ENCODE results near the gene DEPP1. TPM values are rescaled to one million over a fixed set of nuclear protein-coding genes. Genes with fewer than 3 reads are reported as not detected.

The DEPP1 gene
- total RNA-seq, 2 donors from 2014 or later: 0.27 to 1.4 TPM

DNA sequence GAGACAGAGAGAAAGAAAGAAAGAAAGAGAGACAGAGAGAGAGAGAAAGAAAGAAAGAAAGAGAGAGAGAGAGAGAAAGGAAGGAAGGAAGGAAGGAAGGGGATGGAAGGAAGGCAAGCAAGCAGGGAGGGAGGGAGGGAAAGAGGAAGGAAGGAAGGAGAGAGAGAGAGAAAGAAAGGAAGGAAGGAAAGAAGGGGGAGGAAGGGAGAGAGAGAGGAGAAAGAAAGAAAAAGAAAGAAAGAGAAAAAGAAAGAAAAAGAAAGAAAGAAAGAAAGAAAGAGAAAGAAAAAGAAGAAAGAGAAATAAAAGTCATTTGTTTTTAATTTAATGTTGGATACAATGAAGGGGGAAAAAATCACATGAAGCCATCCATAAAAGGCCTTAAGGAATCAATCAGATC lies 23.6 kb downstream of the DEPP1 start:
- no peaks in the 10 kb centered on the region for H3K9me3 ChIP-seq (ENCODE audit: control insufficient read depth, low read length, poor library complexity, severe bottlenecking)
- H3K27ac Mint-ChIP-seq: peak overlapping the region; percentile 43
- peaks cover 17% of the 10 kb centered on the region for H3K4me1 Mint-ChIP-seq
- DNase-seq (no peak), ATAC-seq (no peak)
- H3K27me3 Mint-ChIP-seq: no peaks in the 10 kb centered on the region
- peaks cover 8% of the 10 kb centered on the region for H3K36me3 Mint-ChIP-seq (ENCODE audit: low read depth)
- no peak overlapping the region for H3K4me3 Mint-ChIP-seq

DNA sequence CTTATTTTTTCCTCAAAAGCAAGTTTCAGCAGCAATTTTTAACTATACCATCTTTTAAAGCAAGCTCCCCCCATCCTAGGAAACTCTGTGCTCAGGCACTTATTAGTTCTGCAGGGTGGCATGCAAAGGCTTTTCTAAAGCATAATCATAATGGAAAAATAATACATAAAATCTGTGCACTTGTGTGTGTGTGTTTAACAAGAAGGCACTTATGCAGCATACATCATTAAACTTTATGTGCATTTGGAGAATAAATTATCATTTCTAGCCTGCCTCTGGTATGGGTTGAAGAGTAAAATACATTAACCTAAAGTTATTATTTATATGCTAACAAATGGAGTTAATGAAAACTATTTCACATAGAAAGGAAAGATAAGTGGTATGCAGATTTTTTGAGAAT lies 24.6 kb downstream of the DEPP1 start:
- Mint-ChIP-seq H3K27ac (no peak overlapping the region), H3K36me3 (ENCODE audit: low read depth) (peaks cover 8% of the 10 kb centered on the region), H3K4me1 (peaks cover 17% of the 10 kb centered on the region), H3K27me3 (no peaks in the 10 kb centered on the region), H3K4me3 (no peak overlapping the region)
- no peaks in the 10 kb centered on the region for H3K9me3 ChIP-seq (ENCODE audit: control insufficient read depth, low read length, poor library complexity, severe bottlenecking)
- no peak for DNase-seq
- no peak for ATAC-seq

DNA sequence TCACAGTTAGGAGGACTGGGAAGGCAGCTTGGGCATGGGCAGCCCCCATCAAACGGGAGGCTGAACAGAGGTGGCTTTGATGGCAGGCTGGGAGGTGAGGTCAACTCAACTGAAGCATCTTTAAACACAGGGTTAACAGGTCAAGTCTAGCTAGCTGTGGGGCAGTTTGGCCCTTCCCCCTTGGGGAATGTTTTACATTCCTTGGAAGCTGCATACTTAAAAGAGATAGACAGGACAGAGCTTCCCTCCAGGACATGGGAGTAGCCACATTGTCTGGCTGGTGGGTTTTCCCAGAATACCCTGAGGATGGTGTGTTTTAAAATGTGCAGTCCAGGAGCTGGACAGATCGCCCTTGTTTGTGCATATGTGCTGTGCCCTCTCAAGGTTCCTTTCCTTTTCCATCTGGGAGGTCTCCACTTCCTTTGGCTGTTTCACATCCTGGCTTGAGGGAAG lies 25.8 kb downstream of the DEPP1 start:
- Mint-ChIP-seq H3K27ac (no peak overlapping the region), H3K4me1 (peaks cover 12% of the 10 kb centered on the region), H3K36me3 (ENCODE audit: low read depth) (peaks cover 8% of the 10 kb centered on the region), H3K4me3 (no peak overlapping the region), H3K27me3 (no peaks in the 10 kb centered on the region)
- DNase-seq (no peak), ATAC-seq (no peak)
- H3K9me3 ChIP-seq (ENCODE audit: control insufficient read depth, low read length, poor library complexity, severe bottlenecking): no peaks in the 10 kb centered on the region

DNA sequence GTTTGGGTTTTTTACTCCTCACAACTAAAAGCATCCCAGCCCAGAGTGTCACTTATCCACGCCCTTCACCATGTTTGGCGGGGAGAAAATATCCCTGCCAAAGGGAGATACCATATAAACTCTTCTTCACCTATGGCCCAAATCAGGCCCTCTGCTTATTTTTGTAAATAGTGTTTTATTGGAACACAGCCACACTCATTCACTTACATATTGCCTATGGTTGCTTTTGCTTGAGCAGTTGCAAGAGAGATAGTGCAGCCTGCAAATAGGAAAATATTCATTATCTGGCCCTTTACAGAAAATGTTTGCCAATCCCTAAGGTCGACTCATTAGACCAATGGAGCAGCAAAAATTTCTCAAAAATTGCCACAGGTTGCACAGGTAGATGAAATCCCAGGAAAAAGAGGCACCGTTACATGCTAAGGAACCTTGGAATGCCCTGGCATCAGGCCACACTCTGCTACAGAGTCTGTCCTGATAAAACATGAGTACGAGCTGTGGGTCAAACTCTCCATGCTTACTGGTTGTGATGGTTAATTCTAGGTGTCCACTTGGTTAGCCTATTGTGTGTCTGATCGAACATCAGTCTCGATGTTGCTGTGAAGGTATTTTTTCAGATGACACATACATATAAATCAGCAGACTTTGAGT lies 26.9 kb downstream of the DEPP1 start:
- Mint-ChIP-seq H3K27ac (no peak overlapping the region), H3K4me3 (no peak overlapping the region), H3K27me3 (no peaks in the 10 kb centered on the region), H3K36me3 (ENCODE audit: low read depth) (peaks cover 8% of the 10 kb centered on the region), H3K4me1 (peaks cover 9% of the 10 kb centered on the region)
- no peak for DNase-seq
- H3K9me3 ChIP-seq (ENCODE audit: control insufficient read depth, low read length, poor library complexity, severe bottlenecking): no peaks in the 10 kb centered on the region
- ATAC-seq: no peak

DNA sequence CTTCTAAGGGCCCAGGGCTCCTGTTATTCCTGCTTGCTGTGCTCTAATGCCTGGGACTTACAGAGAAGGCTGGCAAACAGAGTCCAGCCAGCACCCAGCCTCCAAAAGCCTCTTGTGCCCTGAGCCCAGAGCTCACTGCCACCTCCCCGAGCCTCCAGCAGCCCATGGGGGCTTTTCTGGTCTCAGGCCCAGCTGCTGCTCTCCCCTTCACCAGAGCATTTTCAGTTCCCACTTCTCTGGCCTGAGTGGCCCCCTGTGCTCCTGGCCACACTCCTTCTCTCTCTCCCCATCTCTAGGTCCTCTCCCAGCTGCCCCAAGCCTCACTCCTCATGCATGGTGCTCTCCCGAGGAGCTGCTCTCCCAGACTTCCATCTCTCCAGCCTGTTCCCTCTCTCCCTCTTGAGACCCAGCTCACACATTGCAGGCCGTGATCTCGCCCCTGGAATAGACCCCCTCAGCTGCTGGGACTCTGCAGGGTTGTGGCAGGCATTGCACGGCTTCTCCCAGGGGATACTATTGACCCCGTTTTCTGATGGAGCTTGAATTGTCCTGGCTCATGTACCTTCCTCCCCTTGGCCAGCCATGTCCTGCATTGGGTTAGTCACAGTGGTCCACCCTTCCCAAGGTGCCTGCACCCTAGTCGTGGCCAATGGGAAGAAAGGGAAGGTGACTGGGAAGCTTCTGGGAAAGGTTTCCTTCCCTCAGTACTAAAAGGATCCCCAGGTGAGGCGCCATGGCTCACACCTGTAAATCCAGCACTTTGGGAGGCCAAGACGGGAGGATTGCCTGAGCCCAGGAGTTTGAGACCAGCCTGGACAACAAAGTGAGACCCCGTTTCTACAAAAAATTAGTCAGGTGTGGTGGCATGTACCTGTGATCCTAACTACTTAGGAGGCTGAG lies 28.0 kb downstream of the DEPP1 start:
- peaks cover 6% of the 10 kb centered on the region for H3K4me1 Mint-ChIP-seq
- DNase-seq (no peak), ATAC-seq (no peak)
- peaks cover 3% of the 10 kb centered on the region for H3K36me3 Mint-ChIP-seq (ENCODE audit: low read depth)
- peaks cover under 1% of the 10 kb centered on the region for H3K9me3 ChIP-seq (ENCODE audit: control insufficient read depth, low read length, poor library complexity, severe bottlenecking)
- peak overlapping the region; percentile 39 for H3K27ac Mint-ChIP-seq
- no peaks in the 10 kb centered on the region for H3K27me3 Mint-ChIP-seq
- H3K4me3 Mint-ChIP-seq: no peak overlapping the region

DNA sequence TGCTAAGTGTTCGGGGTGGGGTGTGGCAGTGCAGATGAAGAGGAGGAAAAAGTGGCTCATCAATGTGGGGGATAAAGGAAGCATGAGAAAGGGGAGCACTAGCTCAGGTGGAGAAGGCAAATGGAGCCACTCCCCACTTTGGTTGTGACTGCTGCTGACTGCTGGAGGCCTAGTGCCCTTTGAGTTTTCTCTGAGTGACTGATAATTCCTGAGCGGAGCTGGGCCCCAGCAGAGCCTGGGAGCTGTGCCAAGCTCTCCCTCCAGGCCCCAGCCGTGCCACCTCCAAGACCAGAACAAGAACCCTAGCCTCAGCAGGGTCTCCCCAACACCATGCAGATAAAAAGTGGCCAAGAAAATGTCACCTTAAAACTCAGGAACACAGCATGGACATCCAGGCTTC lies 28.7 kb downstream of the DEPP1 start:
- Mint-ChIP-seq H3K4me1 (peaks cover 6% of the 10 kb centered on the region), H3K27ac (peak overlapping the region; percentile 39), H3K36me3 (ENCODE audit: low read depth) (peaks cover 3% of the 10 kb centered on the region), H3K4me3 (no peak overlapping the region), H3K27me3 (no peaks in the 10 kb centered on the region)
- ATAC-seq (no peak), DNase-seq (no peak)
- H3K9me3 ChIP-seq (ENCODE audit: control insufficient read depth, low read length, poor library complexity, severe bottlenecking): peaks cover 7% of the 10 kb centered on the region

DNA sequence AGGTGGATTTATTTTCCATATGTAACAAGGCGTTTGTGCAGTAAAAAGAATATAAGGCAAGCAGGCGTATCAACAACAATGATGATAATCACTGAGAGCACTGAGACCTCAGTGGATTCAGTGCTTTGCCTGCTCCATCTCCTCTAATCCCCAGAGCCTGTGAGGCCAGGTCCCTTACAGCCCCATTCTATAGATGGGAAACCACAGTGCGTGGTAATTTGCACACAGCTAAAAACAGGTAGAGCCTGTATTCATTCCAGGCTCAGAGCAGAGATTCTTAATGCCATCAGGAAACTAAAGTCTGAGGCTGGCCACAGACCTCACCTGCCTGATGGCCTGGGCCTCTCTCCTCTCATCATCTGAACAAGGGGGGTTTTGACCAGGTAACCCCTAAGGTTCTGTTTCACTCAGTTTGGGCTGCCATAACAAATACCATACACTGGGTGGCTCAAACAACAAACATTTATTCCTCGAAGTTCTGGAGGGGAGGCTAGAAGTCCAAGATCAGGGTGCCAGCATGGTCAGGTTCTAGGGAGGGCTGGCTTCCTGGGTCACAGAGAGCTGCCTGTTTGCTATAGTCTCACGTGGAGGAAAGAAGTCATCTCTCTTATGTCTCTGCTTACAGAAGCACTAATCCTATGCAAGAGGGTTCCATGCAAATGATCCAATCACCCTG lies 29.3 kb downstream of the DEPP1 start:
- H3K27ac Mint-ChIP-seq: peak overlapping the region; percentile 39
- no peak for ATAC-seq
- no peak for DNase-seq
- H3K4me3 Mint-ChIP-seq: no peak overlapping the region
- peaks cover 7% of the 10 kb centered on the region for H3K9me3 ChIP-seq (ENCODE audit: control insufficient read depth, low read length, poor library complexity, severe bottlenecking)
- H3K36me3 Mint-ChIP-seq (ENCODE audit: low read depth): peaks cover 2% of the 10 kb centered on the region
- H3K27me3 Mint-ChIP-seq: no peaks in the 10 kb centered on the region
- H3K4me1 Mint-ChIP-seq: peaks cover 2% of the 10 kb centered on the region

DNA sequence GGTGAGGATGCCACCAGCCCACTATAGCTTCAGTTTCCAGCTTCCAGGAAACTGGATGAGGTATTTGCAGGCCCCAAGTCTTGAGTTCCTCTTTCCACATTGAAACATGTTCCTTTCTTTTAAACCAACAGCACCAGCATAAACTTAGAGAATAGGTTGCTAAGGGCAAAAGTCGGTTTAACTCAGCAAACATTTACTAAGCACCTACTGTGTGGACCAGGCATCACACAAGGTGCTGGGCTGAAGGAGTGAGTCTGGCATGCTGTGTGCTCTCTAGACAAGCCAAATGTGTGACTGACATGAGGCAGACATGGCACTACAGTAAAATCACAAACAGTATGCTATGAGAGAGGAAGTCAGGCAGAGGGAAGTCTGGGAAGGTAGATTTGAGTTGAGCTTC lies 30.0 kb downstream of the DEPP1 start:
- H3K27ac Mint-ChIP-seq: no peak overlapping the region
- no peaks in the 10 kb centered on the region for H3K27me3 Mint-ChIP-seq

DNA sequence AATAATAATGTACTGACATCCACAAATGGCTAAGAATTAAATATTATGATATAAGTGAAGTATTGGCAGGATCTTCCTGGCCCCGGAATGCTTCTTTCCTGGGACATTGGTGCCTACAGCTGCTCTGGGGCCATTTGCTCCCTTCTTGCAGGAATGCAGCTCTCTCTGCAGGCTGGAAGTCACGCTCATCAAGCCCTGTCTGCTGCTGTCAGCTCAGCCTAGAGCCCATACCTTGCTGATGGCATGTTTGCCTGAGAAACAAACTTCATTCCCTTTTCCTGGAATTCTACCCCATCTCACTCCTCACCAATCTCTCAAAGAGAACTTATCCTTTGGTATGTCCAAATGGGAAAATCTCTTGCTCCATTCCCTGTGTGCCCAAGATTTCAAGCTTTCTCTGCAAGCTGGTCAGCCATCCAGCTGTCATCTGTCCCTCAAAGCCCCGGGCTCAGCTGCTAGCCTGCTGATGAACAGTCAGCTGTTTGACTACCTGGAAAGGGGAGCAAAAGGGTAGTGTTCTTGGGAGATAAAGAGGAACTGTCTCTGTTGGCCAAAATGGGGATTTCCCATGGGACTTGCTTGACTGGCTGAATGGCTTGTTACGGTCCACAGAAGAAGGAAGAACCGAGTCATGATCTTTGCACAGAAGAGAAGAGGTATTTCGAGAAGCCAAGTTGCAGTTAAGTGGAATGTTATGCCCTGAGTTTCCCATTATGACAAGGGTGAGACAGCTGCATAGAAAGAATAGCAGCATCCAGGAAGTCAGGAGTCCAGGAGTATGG lies 31.0 kb downstream of the DEPP1 start:
- Mint-ChIP-seq H3K4me3 (no peak overlapping the region), H3K4me1 (peaks cover 2% of the 10 kb centered on the region), H3K36me3 (ENCODE audit: low read depth) (peaks cover 4% of the 10 kb centered on the region), H3K27me3 (no peaks in the 10 kb centered on the region), H3K27ac (no peak overlapping the region)
- ATAC-seq: peak; percentile 27
- no peak for DNase-seq
- peaks cover 7% of the 10 kb centered on the region for H3K9me3 ChIP-seq (ENCODE audit: control insufficient read depth, low read length, poor library complexity, severe bottlenecking)

More for the DNA sequence above, 30.0 kb downstream of the DEPP1 start:
- H3K4me3 Mint-ChIP-seq: no peak overlapping the region
- DNase-seq (no peak), ATAC-seq (no peak)
- H3K9me3 ChIP-seq (ENCODE audit: control insufficient read depth, low read length, poor library complexity, severe bottlenecking): peaks cover 7% of the 10 kb centered on the region
- peaks cover 2% of the 10 kb centered on the region for H3K4me1 Mint-ChIP-seq
- H3K36me3 Mint-ChIP-seq (ENCODE audit: low read depth): peaks cover 4% of the 10 kb centered on the region

DNA sequence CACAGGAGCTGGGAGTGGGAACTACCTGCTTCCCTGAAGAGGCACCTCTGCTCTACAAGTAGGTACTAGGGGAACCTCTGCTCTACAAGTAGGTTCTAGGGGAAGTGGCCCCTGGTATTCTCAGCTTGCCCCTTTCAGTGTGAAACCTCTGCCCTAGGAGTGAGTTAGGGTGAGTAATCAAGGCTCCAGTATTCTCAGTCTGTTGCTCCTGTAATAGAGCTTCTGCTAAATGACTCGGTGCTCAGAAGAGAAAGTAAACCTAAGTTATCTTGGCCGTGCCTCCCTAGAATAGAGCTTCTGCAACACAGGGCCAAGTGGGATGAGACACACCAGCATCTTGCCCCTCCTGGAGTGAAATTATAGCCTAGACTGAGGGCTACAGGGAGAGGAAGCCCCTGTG lies 32.4 kb downstream of the DEPP1 start:
- H3K27ac Mint-ChIP-seq: no peak overlapping the region
- no peak for ATAC-seq
- H3K9me3 ChIP-seq (ENCODE audit: control insufficient read depth, low read length, poor library complexity, severe bottlenecking): peaks cover 7% of the 10 kb centered on the region
- H3K4me1 Mint-ChIP-seq: peaks cover 2% of the 10 kb centered on the region
- no peaks in the 10 kb centered on the region for H3K27me3 Mint-ChIP-seq
- no peak overlapping the region for H3K4me3 Mint-ChIP-seq
- DNase-seq: no peak
- H3K36me3 Mint-ChIP-seq (ENCODE audit: low read depth): peaks cover 4% of the 10 kb centered on the region

DNA sequence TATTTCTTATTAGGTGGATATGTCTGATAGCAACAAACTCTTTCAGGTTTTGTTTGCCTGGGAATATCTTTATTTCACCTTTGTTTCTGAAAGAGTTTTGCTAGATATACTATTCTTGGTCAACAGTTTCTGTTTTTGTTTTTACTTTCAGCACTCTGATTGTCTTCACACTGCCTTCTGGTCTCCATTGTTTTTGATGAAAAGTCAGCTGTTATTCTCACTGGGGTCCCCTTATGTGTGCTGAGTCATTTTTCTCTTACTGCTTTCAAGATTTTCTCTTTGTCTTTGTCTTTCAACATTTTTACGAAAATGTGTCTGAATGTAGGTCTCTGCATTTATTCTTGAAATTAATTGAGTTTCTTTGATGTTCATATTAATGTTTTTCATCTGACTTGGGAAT lies 34.3 kb downstream of the DEPP1 start:
- DNase-seq: no peak
- H3K9me3 ChIP-seq (ENCODE audit: control insufficient read depth, low read length, poor library complexity, severe bottlenecking): peaks cover 7% of the 10 kb centered on the region
- H3K4me3 Mint-ChIP-seq: no peak overlapping the region

DNA sequence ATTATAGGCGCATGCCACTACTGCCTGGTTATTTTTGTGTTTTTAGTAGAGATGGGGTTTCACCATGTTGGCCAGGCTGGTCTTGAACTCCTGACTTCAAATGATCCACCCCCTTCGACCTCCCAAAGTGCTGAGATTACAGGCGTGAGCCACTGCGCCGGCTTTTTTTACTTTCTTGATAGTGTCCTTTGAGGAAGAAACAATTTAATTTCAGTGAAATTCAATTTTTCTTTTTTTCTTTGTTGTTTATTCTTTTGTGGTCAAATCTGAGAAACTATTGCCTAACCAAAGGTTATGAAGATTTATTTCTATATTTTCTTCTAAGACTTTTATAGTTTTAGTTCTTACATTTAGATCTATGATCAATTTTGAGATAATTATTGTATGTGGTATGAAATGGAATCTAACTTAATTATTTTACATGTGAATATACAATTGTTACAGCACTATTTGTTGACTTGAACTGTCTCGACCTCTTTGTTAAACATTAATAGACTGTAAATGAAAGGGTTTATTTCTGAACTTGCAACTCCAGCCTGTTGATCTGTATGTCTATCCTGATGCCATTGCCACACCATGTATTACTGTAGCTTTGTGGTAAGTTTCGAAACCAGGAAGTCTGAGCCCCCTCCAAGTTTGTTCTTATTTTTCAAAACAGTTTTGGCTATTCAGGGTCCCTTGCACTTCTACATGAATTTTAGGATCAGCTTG lies 38.8 kb downstream of the DEPP1 start:
- no peaks in the 10 kb centered on the region for H3K9me3 ChIP-seq (ENCODE audit: control insufficient read depth, low read length, poor library complexity, severe bottlenecking)
- H3K27ac Mint-ChIP-seq: no peak overlapping the region
- DNase-seq (no peak), ATAC-seq (no peak)
- no peak overlapping the region for H3K4me3 Mint-ChIP-seq
- peaks cover 5% of the 10 kb centered on the region for H3K4me1 Mint-ChIP-seq
- peaks cover 4% of the 10 kb centered on the region for H3K36me3 Mint-ChIP-seq (ENCODE audit: low read depth)
- H3K27me3 Mint-ChIP-seq: no peaks in the 10 kb centered on the region

More for the DNA sequence above, 34.3 kb downstream of the DEPP1 start:
- Mint-ChIP-seq H3K27me3 (no peaks in the 10 kb centered on the region), H3K4me1 (no peaks in the 10 kb centered on the region), H3K27ac (no peak overlapping the region), H3K36me3 (ENCODE audit: low read depth) (peaks cover 4% of the 10 kb centered on the region)
- no peak for ATAC-seq

Measured in T-helper 17 cell (primary cell).